NK-92 treated with Interleukin-12 subunit alpha and Interleukin-12 subunit beta, amount 100 ng/mL, for 24 hours (cell line): ENCODE measurements around the gene SH3BP2.

Experiments
- DNase-seq: peaks from one replicate; lab custom pipeline; 2025; lab: John Stamatoyannopoulos, UW

SH3BP2 gene

DNA sequence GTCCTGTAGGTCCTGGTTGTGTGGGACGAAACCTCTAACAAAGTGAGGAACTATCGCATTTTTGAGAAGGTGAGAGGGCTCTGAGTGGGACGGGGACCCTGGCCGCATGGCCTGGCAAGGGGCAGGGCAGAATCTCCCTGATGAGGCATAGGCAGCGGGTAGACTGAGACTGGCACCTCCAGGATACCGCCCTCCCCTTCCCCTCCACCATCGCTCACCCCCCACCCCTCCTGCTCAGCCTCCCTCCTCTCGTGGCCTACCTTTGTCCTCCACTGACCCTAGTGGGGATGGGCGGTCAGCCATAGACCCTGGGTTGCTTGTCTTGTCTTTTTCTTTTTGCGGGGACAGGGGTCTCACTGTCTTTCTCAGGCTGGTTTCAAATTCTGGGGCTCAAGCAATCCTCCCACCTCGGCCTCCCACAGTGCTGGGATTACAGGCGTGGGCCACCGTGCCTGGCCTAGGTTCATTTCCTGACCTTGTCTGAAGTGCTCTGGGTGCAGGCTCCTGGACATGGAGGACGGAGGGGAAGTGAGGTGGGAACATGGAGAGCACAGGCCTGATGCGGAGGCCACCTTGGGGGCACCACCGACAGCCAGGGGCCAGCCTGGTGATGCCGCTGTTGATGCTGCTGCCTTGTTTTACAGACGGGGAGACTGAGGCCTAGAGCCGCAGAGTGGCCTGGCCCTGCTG is 40.2 kb downstream of the SH3BP2 start:
- no peak for DNase-seq

DNA sequence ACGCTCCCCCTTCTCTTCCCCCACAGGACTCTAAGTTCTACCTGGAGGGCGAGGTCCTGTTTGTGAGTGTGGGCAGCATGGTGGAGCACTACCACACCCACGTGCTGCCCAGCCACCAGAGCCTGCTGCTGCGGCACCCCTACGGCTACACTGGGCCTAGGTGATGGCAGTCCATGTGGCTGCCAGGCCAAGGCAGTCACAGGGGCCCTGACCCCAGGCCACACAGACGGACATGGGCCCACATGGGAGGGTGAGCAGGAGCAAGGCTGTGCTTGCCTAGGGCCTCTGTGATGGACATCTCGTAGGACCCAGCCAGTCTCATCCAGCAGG is 40.8 kb downstream of the SH3BP2 start:
- DNase-seq: no peak

DNA sequence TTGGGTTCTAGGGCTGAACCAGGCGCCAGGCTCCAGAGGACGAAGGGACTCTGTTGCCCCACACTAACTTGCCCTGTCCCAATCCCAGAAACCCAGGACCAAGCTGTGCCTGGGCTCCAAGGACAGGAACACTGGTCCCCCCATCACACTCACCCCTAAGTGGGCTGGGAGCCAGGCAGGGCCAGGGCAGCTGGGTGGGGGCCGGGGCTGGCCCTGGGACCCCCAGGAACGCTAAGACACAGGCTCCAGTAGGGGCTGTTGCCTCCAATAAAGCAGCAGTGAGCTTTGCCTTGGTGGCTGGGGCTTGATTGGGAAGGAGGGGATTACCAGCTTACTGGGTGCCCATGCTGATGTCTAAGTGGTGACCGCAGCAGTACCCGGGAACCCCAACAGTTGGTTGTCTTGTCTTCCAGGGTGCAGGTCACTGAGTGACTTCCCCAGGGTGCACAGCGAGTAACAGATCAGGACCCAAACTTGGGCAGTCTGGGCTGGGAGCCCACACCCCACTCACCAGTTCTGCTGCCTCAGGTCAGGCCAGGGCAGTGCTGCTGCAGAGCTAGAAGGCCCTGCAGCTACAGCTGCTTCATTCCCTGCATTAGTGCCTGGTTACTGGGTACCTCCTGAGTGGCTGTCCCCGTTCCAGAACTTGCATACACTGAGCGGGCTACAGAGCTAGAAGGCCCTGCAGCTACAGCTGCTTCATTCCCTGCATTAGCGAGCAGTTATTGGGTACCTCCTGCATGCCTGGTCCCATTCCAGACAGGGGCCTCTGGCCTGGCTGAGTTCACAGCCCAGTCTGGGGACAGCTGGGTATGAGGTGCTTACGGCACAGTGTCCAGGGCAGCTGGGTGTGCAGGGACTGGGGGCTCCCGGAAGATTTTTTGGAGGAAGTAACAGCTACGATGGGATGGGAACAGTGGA is 41.4 kb downstream of the SH3BP2 start:
- DNase-seq: no peak

DNA sequence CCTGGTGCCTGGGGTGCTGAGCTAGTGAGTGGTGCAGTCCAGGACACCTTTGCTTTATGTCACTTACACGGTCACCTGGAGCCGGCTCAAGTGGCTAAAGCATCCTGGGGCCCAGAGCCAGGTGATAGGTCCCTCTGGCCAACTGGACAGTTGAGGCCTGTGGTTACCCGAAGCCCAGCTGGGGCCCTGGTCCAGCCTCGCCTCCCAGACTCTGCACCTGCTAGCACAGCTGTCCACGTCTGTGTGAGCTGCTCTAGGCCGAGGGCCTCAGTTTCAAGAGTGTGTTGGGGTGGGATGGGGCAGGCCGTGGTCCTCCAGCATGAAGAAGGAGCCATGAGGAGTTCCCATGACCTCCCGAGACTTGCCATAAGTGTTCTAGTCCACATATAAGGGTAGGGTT is 43.1 kb downstream of the SH3BP2 start:
- DNase-seq: no peak

DNA sequence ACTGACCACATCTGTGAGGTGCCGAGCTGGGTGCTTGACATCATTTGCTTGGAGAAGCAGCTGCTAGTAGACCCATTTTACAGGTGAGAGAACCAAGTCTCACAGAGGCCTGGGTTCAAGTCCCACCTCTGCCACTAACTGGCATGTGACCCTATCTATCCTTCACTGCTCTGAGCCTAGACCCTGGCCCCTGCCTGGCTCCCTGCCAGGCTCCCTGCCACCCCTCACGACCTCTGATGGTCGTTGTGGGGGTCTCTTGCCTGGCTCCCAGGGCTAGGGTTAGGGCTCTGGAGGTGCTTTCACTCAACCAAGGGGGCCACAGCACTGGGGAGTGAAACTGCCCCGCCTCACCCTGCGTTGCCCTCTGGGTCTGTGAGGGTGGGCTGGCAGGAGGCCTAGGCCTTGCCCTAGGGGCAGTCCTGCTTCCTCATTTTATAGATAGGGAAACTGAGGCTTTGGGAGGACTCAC is 43.5 kb downstream of the SH3BP2 start:
- DNase-seq: no peak

DNA sequence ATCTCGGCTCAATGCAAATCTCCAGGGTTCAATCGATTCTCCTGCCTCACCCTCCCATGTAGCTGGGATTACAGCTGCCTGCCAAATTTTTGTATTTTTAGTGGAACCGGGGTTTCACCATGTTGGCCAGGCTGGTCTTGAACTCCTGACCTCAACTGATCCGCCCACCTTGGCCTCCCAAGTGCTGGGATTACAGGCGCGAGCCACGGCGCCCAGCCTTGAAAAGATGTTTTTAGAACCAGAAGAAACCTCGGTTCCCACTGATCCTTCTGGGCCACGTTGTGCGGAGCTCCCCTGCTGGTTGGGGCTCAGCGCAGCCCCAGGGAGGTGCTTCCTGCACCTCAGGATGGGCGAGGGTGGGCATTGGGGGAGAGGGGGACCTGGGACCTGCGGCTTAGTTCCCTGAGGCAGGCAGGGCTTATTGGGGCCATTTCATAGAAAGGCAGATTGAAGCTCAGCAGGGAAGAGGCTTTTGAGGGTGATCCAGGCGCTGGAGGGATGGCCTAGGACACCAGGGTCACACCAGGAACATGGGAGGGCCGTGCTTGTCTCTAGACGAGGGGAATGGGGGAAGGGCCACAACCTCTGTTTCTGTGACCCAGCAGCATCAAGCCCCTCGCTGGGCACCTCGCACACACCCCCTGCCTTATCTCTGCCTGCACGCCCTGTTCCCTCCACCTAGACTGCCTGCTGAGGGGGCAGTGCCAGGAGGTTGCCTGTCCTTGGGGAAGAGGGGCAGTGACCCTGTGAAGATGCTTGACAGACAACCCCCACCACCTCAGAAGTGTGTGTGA is 44.4 kb downstream of the SH3BP2 start:
- DNase-seq: no peak

DNA sequence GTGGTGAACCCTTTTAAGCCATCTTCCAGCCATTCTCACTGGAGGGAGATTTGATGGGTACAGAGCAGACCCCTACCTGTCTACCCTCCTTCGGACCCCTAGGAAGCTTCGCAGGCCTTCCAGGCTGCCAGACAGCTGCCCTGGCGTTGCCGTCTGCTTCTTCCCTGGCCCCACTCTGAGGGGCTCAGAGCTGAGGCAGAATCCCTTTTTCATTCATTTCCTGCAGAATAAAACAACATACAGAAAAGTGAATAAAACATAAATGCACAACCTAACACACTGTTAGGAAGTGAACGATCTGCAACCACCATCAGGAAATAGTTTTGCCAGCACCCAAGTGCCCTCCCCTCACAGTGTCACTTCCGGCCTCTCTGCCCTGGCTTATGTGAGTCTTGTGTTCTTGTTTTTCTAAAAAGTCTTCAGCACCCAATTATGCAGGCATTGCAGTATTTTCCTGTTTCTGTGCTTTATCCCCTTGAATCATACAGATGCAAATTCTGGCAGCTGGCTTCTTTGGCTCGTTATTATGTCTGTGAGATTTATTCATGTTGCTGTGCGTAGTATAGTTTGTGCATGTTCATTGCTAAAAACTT is 45.1 kb downstream of the SH3BP2 start:
- DNase-seq: peak; percentile 50

DNA sequence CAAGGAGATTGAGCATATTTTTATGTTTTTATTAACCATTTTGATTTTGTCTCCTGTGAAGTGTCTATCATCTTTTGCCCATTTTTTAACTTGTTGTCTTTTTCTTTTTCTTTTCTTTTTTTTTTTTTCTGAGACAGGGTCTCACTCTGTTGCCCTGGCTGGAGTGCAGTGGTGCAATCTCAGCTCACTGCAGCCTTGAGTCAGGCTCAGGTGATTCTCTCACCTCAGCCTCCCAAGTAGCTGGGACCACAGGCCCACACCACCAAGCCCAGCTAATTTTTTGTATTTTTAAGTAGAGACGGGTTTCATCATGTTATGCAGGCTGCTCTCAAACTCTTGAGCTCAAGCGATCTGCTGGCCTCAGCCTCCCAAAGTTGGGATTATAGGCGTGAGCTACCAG is 46.2 kb downstream of the SH3BP2 start:
- no peak for DNase-seq

DNA sequence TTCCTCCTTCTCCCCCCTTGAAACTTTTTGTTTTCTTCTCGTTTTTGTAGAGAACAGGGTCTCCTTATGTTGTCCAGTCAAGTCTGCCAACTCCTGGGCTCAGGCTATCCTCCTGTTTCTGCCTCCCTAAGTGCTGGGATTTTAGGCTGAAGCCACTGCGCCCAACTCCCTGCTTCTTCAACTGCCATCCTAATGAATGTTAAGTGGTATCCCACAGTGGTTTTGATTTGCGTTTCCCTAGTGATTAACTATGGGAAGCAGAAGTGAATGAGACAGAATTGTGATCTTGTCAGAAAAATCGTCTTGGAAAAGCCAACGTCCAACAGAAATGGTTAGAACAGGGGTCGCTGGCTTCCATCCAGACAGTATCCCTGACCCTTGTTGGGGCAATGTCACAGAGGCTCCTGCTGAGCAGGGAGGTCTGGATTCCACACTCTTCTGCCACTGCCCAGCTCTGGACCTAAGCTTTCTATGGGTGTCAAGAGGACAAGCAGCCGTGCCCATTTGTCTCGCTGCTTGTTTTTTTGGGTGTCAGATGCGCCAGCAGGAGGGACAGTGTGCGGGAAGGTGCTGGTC is 49.9 kb downstream of the SH3BP2 start:
- DNase-seq: no peak

DNA sequence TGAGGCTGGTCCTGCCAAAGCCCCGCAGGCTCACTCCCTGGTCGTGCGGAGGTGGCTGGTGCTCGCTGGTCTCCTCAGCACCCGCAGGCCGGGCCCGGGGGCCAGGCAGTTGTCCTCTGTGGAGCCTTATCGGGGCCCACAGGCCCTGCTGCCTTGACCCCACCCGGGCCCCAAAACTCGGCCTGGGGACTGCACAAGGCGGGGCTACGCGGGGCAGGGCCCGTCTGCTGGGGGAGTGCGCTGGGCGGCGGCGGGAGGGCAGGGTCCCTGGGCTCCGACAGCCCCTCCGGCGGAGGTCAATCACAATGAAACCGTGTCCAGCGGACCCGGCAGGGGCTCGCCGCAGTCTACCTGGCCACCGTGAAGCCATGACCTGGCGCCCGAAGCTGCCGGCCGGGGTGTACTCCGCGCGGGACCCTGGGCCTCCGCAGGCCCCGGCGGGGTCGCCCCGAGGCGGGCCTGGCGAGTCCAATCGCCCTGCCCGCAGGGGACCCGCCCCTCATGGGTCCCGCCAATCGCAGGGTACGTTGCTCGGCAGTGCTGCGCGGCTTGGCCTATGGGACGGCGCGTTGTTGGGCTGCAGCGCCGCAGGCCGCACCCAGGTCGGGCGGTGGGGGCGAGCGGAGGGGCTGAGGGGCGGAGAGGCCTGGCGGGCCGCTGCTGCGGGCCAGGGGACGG is 50.5 kb downstream of the SH3BP2 start, which contains the start of gene ADD1:
ADD1 (plus strand) TSS at position 582 of the 678 bp plus-strand sequence. CDS start 32,072 bp downstream, outside the sequence.
- DNase-seq: peak; percentile 82

DNA sequence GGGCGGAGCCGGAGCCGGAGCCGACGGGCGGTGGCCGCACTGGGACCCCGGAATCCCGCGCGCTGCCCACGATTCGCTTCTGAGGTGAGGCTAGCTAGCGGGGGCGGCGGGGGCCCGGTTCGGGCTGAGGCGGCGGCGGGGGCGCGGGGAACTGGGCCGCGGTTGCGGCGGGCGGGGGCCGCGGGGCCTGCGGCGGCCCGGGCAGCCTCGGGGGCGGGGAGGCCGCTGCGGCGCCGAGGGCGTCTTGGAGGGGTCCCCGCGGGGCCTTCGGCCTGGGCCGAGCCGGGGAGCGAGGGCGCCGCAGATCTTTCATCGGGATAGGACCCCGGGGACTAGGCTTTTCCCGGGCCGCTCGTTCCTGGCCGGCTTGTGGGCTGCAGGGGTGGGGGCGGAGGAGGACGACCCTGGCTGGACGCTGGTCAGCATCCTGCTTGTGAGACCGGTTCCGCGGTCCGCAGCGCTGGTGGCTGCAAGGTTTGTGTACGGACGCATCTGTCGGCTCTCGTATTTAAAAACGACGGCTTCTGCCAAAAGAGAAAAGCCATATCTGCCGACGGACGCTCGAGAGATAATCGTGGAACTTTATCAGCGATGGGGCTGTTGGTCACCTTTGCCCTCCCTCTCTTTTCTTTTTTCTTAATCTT is 51.2 kb downstream of the SH3BP2 start:
- DNase-seq: no peak

DNA sequence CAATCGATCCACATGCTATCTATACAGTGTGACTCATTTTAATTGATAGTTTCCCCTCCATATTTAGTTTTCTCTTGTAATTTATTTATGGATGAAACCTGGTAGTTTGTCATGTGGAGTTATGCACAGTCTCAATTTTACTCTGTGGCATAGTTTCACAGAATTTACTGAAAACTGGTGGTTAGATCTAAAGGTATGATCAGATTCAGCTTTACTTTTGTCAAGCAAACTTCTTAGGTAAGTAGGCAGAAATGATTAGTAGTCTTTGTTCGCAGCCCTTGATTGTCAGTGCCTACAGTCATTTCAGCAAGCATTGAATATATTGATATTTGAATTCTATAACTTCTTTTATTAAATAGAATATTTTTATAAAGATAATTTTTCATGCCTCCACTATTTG is 53.3 kb downstream of the SH3BP2 start:
- DNase-seq: no peak

DNA sequence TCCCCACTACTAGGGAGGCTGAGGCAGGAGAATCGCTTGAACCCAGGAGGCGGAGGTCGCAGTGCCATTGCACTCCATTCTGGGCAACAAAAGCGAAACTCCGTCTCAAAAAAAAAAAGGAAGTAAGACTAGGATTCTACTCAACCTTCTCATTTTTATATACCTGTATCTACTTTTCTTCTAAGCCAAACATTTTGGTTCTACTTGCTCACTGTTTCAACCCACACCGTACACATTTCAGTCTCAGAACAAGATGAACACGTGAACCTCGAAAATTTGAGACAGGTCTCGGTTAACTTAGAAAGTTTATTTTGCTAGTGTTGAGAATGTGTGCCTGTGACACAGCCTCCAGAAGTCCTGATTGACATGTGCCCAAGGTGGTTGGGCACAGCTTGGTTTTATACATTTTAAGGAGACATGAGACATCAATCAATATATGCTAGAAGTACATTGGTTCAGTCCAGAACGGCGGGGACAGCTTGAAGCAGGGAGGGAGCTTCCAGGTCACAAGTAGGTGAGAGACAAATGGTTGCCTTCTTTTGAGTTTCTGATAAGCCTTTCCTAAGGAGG is 54.5 kb downstream of the SH3BP2 start:
- DNase-seq: no peak

DNA sequence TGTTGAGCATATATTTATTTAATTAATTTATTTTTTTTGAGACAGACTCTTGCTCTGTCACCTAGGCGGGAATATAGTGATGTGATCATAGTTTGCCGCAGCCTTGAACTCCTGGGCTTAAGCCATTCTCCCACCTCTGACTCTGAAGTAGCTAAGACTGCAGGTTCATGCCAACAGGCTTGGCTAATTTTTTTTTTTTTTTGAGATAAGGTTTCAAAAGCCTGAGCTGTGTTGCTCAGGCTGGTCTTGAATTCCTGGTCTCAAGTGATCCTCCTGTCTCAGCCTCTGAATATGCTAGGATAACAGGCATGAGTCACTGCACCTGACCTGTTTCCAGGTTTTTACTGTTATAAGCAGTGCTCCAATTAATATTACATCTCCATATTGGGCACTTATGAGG is 55.6 kb downstream of the SH3BP2 start:
- no peak for DNase-seq

DNA sequence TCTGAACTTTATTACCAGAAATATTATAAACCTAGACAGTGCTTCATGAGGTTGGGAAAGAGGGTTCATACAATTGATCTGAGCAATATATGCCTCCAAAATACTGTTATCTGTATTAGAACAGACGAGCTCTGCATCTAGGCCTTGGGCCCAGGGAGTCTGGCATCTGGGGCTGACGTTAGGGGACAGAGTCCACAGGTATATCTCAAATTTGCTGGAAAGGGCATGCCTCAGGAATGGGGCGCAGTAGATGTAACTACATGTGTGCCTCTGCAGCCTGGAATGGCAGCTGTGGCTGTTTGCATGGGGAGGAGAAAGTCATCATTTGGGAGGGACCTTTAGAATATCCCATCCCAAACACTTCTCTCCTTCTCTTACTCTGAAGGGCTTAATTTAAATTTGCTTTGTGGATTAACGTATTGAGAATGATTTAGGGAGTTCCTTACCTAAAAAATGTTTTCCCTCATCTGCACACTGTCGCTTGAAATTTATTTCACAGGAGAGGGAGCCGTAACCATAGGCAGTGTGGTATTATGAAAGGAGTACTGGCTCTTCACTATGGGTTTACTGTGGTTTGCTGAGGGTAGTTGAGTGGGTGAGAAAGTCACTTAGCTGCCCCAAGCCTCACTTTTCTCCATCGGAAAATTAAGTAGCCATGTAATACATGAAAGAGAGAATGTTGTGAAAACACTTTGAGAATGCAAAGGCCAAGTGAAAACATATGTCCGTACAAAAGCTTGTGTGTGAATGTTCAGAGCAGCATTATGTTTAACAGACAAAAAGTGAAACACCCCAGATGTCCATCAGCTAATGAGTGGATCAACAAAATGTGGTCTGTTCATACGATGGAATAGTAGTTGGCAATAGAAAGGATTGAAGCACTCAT is 56.6 kb downstream of the SH3BP2 start:
- no peak for DNase-seq

DNA sequence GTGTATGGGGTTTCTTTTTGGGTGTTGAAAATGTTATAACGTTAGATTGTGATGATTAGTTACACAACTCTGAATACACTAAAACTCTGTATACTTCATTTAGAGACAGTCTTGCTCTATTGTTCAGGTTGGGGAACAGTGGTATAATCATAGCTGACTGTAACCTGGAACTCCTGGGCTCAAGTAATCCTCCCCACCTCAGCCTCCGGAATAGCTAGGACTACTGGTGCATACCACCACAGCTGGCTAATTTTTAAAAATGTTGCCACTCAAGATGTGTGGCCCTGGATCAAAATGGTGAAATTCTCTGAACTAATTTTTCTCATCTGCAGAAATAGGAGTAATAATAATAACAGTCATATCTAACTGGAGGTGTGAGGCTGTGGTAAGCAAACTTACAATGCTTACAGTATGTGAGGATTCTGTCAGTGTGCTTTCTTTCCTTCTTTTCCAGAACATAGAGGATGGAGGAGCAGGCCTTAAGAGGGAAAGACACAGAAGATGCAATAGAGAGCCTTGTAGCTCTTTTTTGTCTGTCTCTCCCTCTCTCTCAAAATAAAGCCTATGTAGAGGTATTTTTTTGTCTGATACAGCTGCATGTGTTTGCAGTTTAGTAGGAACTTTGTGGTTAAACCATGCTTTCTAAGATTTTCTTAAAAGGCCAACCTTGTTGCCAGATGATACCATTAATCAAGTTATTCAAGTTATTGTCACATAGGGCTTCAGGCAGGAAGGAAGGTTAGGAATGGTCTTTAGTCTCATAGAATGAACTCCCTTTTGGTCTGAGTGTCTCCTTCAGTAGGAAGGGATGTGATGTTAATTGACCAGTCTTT is 58.3 kb downstream of the SH3BP2 start:
- DNase-seq: no peak

DNA sequence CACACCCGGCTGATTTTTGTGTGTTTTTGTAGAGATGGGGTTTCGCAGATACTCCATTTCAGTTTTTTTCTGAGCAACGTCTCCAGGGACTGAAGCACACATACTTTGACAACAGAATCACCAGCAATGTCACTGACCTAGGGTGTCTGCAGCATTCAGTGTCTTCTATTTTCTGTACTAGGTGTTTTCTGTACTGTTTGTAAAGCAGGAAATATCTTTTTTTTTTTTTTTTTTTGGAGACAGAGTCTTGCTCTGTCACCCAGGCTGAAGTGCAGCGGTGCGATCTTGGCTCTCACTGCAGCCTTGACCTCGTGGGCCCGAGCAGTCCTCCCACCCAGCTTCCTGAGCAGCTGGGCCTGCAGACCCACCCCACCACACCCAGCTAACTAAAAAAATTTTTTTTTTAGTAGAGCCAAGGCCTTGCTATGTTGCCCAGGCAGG is 59.6 kb downstream of the SH3BP2 start:
- no peak for DNase-seq

DNA sequence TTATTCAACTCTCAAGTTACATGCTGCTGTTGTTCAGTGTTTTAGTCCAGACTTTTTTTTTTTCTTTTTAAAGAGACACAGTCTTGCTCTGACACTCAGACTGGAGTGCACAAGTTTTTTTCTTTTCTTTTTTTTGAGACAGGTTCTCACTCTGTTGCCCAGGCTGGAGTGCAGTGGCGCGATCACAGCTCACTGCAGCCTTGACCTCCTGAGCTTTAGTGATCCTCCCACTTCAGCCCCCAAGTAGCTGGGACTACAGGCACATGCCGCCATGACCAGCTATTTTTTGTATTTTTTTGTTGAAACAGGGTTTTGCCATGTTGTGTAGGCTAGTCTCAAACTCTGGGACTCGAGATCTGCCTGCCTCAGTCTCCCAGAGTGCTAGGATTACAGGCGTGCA is 62.7 kb downstream of the SH3BP2 start:
- DNase-seq: no peak
